GM10266 (cell line): Measurements from ENCODE around the gene RBX1.
"Not testable (repeated sequence)": the region's sequence is repeated elsewhere in the genome, so short reads cannot be mapped to it uniquely, and the experiment has no call there.

ENCODE experiments used
- DNase-seq: peaks from one replicate; pipeline ENCODE4 v3.0.0; 2012; ENCODE audit errors: extremely low spot score
- CTCF ChIP-seq: IDR thresholded peaks from 2 replicates; pipeline ENCODE4 v1.5.1; 2012; ENCODE audit warnings: mild to moderate bottlenecking, low read depth; ENCODE audit not compliant: control insufficient read depth, insufficient read depth; ENCODE audit errors: missing control alignments

Gene RBX1

GRCh38 chr22:41001722-41002122 is 50.5 kb downstream of the RBX1 start:
- no peak for TF ChIP-seq CTCF
- DNase-seq = no peak

- not testable (repeated sequence) for DNase-seq
Observed at GRCh38 chr22:41002386-41002785, 51.2 kb downstream of the RBX1 start.

- no peak for DNase-seq
Observed at GRCh38 chr22:41003066-41003465, 51.9 kb downstream of the RBX1 start.

GRCh38 chr22:41003976-41004375 is 52.8 kb downstream of the RBX1 start:
- TF ChIP-seq CTCF = no peak
- no peak for DNase-seq

More at GRCh38 chr22:41003066-41003465, 51.9 kb downstream of the RBX1 start:
- TF ChIP-seq CTCF = no peak

- DNase-seq = no peak
- TF ChIP-seq CTCF = no peak
Observed at GRCh38 chr22:41009222-41009948, 58.2 kb downstream of the RBX1 start.

GRCh38 chr22:41015003-41015402 is 63.8 kb downstream of the RBX1 start:
- no peak for DNase-seq
- TF ChIP-seq CTCF = no peak

- no peak for DNase-seq
- TF ChIP-seq CTCF = no peak
Observed at GRCh38 chr22:41021061-41021612, 70.0 kb downstream of the RBX1 start.
